ENCODE data around the gene TLK2.
"Not testable (repeated sequence)": the region's sequence is repeated elsewhere in the genome, so short reads cannot be mapped to it uniquely, and the experiment has no call there.

DNA sequence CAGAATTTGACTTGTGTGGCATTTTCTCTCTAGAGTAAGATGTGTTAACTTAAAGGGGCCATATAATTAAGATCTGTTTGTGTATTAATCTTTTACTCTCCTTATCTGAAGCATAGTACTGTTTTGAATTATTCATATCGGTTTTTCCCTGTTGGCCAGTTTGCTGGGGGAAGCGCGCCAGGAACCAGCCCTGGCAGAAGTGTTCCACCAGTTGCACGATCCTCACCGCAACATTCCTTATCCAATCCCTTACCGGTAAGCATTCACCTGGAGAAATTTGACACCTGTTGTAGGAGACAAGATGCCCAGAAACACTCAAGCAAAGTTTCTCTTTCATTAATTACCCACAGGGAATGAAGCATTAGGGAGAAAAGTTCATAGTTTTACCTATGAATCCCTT is 45.5 kb downstream of the TLK2 start:
- TF ChIP-seq CTCF, EP300 (IDR thresholded peaks at IDR 0.05): not testable (repeated sequence)
